ENCODE data around the gene USP34. TPM values are rescaled to one million over a fixed set of nuclear protein-coding genes. Genes with fewer than 3 reads are reported as not detected.

USP34 gene
- total and polyA plus RNA-seq, 2 experiments from 2014 or later, result 81.8 to 157 TPM

DNA sequence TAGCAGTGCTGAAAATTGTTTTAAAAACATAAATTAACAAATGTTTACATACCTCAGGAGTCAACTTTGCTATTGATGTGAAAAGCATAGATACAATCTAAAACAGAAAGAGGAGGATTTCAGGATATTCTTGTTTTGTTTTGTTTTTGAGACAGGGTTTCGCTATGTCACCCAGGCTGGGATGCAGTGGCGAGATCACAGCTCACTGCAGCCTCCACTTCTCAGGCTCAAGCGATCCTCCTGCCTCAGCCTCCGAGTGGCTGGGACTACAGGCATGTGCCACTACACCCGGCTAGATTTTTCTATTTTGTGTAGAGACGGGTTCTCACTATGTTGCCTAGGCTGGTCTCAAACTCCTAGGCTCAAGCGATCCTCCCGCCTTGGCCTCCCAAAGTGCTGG lies 248.3 kb downstream of the USP34 start:
- no peaks in the 10 kb centered on the region for H3K27me3 Mint-ChIP-seq (ENCODE audit: insufficient read depth, low read depth, poor library complexity)
- no peak for ATAC-seq
- no peaks in the 10 kb centered on the region for H3K79me2 ChIP-seq (replicated peaks; ENCODE audit: insufficient read depth)
- TF ChIP-seq JUNB (IDR thresholded peaks at IDR 0.05; ENCODE audit: unreplicated experiment) (no peak), ZNF331 (CRISPR knock-in tag; IDR thresholded peaks at IDR 0.05; ENCODE audit: low read depth) (no peak), NANOG (IDR thresholded peaks at IDR 0.05; ENCODE audit: borderline replicate concordance) (no peak)
- H3K36me3 Mint-ChIP-seq (ENCODE audit: low read depth), result peaks cover 56% of the 10 kb centered on the region
- H3K4me2 ChIP-seq, result no peak overlapping the region
- H4K20me1 ChIP-seq (replicated peaks; ENCODE audit: insufficient read depth), result no peaks in the 10 kb centered on the region
- H3K27ac Mint-ChIP-seq, result no peak overlapping the region
- H3K9me3 Mint-ChIP-seq, result no peaks in the 10 kb centered on the region
- H3K4me1 ChIP-seq (ENCODE audit: insufficient read depth), result no peaks in the 10 kb centered on the region
- DNase-seq (ENCODE audit: low spot score), result no peak
- H3K27me3 ChIP-seq (ENCODE audit: insufficient read depth), result no peaks in the 10 kb centered on the region
- H2AFZ ChIP-seq, result no peak overlapping the region
- no peaks in the 10 kb centered on the region for H3F3A ChIP-seq (replicated peaks; ENCODE audit: low read depth)
- no peak overlapping the region for H3K4me3 Mint-ChIP-seq
- no peak overlapping the region for H3K27ac ChIP-seq (ENCODE audit: low read depth)
- H3K36me3 ChIP-seq (ENCODE audit: insufficient read depth), result peaks cover 15% of the 10 kb centered on the region; the same call in 1 of the 2 replicates
- H3K9me2 ChIP-seq (ENCODE audit: insufficient read depth), result no peaks in the 10 kb centered on the region
- no peak overlapping the region for H3K4me3 ChIP-seq
- peaks cover 3% of the 10 kb centered on the region; the same call in 2 of the 3 replicates for H3K4me1 Mint-ChIP-seq

DNA sequence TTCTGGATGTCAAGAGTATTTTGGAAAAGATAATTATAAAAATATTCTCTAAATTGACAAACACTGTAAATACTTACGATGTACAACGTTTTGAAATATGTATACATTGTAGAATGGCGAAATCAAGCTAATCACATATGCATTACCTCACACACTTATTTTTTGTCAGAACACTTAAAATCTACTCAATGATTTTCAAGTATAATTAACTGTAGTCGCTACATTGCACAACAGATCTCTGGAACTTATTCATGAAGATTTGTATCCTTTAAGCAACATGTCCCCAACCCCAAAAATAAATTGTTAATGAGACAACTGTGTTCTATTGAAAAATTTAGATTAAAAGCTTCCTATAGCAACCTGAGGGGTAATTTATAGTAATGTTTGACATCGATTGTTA lies 249.1 kb downstream of the USP34 start:
- Histone ChIP-seq H3K27ac (ENCODE audit: low read depth) (peak overlapping the region; percentile 29; the same call in 1 of the 2 replicates), H3K36me3 (ENCODE audit: insufficient read depth) (peaks cover 15% of the 10 kb centered on the region; the same call in 1 of the 2 replicates), H2AFZ (no peak overlapping the region), H3F3A (replicated peaks; ENCODE audit: low read depth) (no peaks in the 10 kb centered on the region), H3K4me3 (no peak overlapping the region), H3K27me3 (ENCODE audit: insufficient read depth) (no peaks in the 10 kb centered on the region), H3K4me1 (ENCODE audit: insufficient read depth) (no peaks in the 10 kb centered on the region), H3K4me2 (no peak overlapping the region), H4K20me1 (replicated peaks; ENCODE audit: insufficient read depth) (no peaks in the 10 kb centered on the region), H3K9me2 (ENCODE audit: insufficient read depth) (no peaks in the 10 kb centered on the region), H3K79me2 (replicated peaks; ENCODE audit: insufficient read depth) (no peaks in the 10 kb centered on the region)
- no peak for ATAC-seq
- Mint-ChIP-seq H3K27ac (no peak overlapping the region), H3K4me3 (no peak overlapping the region), H3K9me3 (no peaks in the 10 kb centered on the region), H3K36me3 (ENCODE audit: low read depth) (peaks cover 50% of the 10 kb centered on the region), H3K27me3 (ENCODE audit: insufficient read depth, low read depth, poor library complexity) (no peaks in the 10 kb centered on the region), H3K4me1 (peaks cover 3% of the 10 kb centered on the region; the same call in 2 of the 3 replicates)
- no peak for DNase-seq (ENCODE audit: low spot score)
- TF ChIP-seq EZH2phosphoT487 (IDR thresholded peaks at IDR 0.05; ENCODE audit: unreplicated experiment), result no peak
- no peak for TF ChIP-seq NANOG (IDR thresholded peaks at IDR 0.05; ENCODE audit: borderline replicate concordance)
- no peak for TF ChIP-seq CREB1 (CRISPR knock-in tag; IDR thresholded peaks at IDR 0.05; ENCODE audit: low read depth)
- TF ChIP-seq, protein P1, sequence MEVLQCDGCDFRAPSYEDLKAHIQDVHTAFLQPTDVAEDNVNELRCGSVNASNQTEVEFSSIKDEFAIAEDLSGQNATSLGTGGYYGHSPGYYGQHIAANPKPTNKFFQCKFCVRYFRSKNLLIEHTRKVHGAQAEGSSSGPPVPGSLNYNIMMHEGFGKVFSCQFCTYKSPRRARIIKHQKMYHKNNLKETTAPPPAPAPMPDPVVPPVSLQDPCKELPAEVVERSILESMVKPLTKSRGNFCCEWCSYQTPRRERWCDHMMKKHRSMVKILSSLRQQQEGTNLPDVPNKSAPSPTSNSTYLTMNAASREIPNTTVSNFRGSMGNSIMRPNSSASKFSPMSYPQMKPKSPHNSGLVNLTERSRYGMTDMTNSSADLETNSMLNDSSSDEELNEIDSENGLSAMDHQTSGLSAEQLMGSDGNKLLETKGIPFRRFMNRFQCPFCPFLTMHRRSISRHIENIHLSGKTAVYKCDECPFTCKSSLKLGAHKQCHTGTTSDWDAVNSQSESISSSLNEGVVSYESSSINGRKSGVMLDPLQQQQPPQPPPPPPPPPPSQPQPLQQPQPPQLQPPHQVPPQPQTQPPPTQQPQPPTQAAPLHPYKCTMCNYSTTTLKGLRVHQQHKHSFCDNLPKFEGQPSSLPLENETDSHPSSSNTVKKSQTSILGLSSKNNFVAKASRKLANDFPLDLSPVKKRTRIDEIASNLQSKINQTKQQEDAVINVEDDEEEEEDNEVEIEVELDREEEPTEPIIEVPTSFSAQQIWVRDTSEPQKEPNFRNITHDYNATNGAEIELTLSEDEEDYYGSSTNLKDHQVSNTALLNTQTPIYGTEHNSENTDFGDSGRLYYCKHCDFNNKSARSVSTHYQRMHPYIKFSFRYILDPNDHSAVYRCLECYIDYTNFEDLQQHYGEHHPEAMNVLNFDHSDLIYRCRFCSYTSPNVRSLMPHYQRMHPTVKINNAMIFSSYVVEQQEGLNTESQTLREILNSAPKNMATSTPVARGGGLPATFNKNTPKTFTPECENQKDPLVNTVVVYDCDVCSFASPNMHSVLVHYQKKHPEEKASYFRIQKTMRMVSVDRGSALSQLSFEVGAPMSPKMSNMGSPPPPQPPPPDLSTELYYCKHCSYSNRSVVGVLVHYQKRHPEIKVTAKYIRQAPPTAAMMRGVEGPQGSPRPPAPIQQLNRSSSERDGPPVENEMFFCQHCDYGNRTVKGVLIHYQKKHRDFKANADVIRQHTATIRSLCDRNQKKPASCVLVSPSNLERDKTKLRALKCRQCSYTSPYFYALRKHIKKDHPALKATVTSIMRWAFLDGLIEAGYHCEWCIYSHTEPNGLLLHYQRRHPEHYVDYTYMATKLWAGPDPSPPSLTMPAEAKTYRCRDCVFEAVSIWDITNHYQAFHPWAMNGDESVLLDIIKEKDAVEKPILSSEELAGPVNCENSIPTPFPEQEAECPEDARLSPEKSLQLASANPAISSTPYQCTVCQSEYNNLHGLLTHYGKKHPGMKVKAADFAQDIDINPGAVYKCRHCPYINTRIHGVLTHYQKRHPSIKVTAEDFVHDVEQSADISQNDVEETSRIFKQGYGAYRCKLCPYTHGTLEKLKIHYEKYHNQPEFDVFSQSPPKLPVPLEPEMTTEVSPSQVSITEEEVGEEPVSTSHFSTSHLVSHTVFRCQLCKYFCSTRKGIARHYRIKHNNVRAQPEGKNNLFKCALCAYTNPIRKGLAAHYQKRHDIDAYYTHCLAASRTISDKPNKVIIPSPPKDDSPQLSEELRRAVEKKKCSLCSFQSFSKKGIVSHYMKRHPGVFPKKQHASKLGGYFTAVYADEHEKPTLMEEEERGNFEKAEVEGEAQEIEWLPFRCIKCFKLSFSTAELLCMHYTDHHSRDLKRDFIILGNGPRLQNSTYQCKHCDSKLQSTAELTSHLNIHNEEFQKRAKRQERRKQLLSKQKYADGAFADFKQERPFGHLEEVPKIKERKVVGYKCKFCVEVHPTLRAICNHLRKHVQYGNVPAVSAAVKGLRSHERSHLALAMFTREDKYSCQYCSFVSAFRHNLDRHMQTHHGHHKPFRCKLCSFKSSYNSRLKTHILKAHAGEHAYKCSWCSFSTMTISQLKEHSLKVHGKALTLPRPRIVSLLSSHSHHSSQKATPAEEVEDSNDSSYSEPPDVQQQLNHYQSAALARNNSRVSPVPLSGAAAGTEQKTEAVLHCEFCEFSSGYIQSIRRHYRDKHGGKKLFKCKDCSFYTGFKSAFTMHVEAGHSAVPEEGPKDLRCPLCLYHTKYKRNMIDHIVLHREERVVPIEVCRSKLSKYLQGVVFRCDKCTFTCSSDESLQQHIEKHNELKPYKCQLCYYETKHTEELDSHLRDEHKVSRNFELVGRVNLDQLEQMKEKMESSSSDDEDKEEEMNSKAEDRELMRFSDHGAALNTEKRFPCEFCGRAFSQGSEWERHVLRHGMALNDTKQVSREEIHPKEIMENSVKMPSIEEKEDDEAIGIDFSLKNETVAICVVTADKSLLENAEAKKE (CRISPR knock-in tag; IDR thresholded peaks at IDR 0.05), result no peak
- no peak for TF ChIP-seq JUNB (IDR thresholded peaks at IDR 0.05; ENCODE audit: unreplicated experiment)
- no peak for TF ChIP-seq EZH2 (IDR thresholded peaks at IDR 0.05; ENCODE audit: low read depth, unreplicated experiment)
- TF ChIP-seq ZNF114 (CRISPR knock-in tag; IDR thresholded peaks at IDR 0.05), result no peak
- no peak for TF ChIP-seq ETS1 (IDR thresholded peaks at IDR 0.05)
- no peak for TF ChIP-seq POLR2AphosphoS5 (IDR thresholded peaks at IDR 0.05; ENCODE audit: low read depth)
- TF ChIP-seq STAT1 (IDR thresholded peaks at IDR 0.05; ENCODE audit: unreplicated experiment), result no peak
- TF ChIP-seq ZNF331 (CRISPR knock-in tag; IDR thresholded peaks at IDR 0.05; ENCODE audit: low read depth), result no peak
- TF ChIP-seq, protein P2, sequence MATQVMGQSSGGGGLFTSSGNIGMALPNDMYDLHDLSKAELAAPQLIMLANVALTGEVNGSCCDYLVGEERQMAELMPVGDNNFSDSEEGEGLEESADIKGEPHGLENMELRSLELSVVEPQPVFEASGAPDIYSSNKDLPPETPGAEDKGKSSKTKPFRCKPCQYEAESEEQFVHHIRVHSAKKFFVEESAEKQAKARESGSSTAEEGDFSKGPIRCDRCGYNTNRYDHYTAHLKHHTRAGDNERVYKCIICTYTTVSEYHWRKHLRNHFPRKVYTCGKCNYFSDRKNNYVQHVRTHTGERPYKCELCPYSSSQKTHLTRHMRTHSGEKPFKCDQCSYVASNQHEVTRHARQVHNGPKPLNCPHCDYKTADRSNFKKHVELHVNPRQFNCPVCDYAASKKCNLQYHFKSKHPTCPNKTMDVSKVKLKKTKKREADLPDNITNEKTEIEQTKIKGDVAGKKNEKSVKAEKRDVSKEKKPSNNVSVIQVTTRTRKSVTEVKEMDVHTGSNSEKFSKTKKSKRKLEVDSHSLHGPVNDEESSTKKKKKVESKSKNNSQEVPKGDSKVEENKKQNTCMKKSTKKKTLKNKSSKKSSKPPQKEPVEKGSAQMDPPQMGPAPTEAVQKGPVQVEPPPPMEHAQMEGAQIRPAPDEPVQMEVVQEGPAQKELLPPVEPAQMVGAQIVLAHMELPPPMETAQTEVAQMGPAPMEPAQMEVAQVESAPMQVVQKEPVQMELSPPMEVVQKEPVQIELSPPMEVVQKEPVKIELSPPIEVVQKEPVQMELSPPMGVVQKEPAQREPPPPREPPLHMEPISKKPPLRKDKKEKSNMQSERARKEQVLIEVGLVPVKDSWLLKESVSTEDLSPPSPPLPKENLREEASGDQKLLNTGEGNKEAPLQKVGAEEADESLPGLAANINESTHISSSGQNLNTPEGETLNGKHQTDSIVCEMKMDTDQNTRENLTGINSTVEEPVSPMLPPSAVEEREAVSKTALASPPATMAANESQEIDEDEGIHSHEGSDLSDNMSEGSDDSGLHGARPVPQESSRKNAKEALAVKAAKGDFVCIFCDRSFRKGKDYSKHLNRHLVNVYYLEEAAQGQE (IDR thresholded peaks at IDR 0.05; ENCODE audit: unreplicated experiment), result no peak
